ENCODE measurements around the gene SCART1.
"Not testable (repeated sequence)": the region's sequence is repeated elsewhere in the genome, so short reads cannot be mapped to it uniquely, and the experiment has no call there.

The SCART1 gene

DNA sequence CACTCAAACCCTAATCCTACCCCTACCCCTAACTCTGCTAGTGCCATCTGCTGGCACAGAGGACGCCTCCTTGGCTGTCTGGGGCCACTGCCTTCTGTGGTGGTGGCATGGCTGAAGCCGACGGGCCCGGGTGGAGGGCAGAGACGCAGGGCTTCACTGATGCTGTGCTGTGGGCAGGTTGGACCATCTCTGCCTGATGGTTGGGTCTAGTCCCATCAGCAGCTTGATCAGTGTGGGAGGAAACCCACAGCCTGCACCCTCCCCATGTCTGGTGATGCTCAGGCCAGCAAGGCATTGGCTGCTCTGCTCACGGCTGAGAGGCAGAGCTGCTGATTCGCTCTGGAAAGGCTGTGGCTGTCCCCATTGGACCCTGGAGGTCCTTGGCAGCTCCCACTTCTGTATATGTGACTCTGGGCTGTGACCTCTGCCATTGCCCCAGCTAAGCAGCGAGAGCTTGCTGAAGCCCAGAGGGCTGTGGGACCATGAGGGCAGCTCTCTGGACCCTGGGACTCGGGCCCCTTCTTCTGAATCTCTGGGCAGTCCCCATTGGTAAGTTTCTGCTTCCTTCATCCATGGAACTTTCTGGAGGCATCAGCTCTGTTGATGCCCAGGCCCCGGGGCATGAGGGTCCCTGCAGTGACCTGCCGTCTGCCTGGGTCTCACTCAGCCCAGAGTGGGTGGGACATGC is at the start of gene SCART1:
Gene SCART1, plus strand, starts transcription at position 430 of the 688 bp plus-strand sequence. Its CDS starts 53 bp downstream, at position 483.
- Histone ChIP-seq H3K36me3 (ENCODE audit: insufficient read depth, low read depth, low read length) (no peaks in the 10 kb centered on the region), H3K4me3 (ENCODE audit: low read length) (no peak within 1 kb of the TSS), H3K9me3 (ENCODE audit: insufficient read depth, low read depth, low read length) (peaks cover 82% of the 10 kb centered on the region), H3K4me1 (ENCODE audit: insufficient read depth, low read length) (no peaks in the 10 kb centered on the region), H3K9ac (ENCODE audit: low read depth, low read length) (no peak within 1 kb of the TSS), H3K27ac (ENCODE audit: low read length) (no peak within 1 kb of the TSS), H3K27me3 (ENCODE audit: insufficient read depth, low read length) (no peaks in the 10 kb centered on the region)

DNA sequence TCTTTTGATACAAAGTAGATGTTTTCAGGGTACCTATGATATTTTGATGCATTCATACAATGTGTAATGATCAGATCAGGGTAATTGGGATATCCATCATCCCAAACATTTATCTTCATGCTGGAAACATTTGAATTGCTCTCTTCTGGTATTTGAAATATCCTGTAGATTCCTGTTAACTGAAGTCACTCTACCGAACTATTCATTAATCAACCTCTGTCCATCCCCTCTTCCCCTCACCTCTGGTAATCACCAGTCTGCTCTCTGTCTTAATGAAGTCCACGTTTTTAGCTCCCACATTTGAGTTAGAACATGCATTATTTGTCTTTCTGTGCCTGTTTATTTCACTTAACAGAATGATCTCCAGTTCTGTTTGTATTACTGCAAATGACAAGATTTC is 48.5 kb upstream of the SCART1 start:
- Histone ChIP-seq H3K9ac (ENCODE audit: low read depth, low read length) (no peak overlapping the region), H3K4me1 (ENCODE audit: insufficient read depth, low read length) (no peaks in the 10 kb centered on the region), H3K9me3 (ENCODE audit: insufficient read depth, low read depth, low read length) (0 out of 2 replicates have a peak, but pooled peaks cover 3% of the 10 kb centered on the region), H3K27ac (ENCODE audit: low read length) (no peak overlapping the region), H3K36me3 (ENCODE audit: insufficient read depth, low read depth, low read length) (peaks cover 84% of the 10 kb centered on the region), H3K27me3 (ENCODE audit: insufficient read depth, low read length) (no peaks in the 10 kb centered on the region), H3K4me3 (ENCODE audit: low read length) (no peak overlapping the region)

DNA sequence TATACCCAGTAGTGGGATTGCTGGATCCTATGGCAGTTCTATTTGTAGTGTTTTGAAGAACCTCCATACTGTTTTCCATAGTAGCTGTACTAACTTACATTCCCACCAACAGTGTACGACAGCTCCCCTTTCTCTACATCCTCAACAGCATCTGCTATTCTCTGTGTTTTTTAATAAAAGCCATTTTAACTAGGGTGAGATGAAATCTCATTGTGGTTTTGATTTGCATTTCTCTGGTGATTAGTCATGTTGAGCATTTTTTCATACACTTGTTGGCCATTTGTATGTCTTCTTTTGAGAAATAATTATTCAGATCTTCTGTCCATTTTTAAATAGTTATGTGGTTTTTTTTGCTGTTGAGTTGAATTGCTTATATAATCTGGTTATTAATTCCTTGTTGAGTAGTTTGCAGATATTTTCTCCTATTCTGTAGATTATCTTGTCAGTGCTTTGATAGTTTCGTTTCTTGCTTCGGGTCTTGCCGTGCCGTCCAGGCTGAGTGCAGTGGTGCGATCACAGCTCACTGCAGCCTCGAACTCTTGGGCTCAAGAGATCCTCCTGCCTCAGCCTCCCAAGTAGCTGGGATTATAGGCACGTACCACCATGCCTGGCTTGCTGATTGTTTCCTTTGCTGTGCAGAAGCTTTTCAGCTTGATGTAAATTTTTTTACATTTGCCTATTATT is 47.8 kb upstream of the SCART1 start:
- H3K27ac ChIP-seq (ENCODE audit: low read length), result no peak overlapping the region
- no peak overlapping the region for H3K9ac ChIP-seq (ENCODE audit: low read depth, low read length)
- no peaks in the 10 kb centered on the region for H3K27me3 ChIP-seq (ENCODE audit: insufficient read depth, low read length)
- peaks cover 8% of the 10 kb centered on the region; the same call in 1 of the 2 replicates for H3K9me3 ChIP-seq (ENCODE audit: insufficient read depth, low read depth, low read length)
- no peak overlapping the region for H3K4me3 ChIP-seq (ENCODE audit: low read length)
- H3K4me1 ChIP-seq (ENCODE audit: insufficient read depth, low read length), result no peaks in the 10 kb centered on the region
- peaks cover 84% of the 10 kb centered on the region for H3K36me3 ChIP-seq (ENCODE audit: insufficient read depth, low read depth, low read length)

DNA sequence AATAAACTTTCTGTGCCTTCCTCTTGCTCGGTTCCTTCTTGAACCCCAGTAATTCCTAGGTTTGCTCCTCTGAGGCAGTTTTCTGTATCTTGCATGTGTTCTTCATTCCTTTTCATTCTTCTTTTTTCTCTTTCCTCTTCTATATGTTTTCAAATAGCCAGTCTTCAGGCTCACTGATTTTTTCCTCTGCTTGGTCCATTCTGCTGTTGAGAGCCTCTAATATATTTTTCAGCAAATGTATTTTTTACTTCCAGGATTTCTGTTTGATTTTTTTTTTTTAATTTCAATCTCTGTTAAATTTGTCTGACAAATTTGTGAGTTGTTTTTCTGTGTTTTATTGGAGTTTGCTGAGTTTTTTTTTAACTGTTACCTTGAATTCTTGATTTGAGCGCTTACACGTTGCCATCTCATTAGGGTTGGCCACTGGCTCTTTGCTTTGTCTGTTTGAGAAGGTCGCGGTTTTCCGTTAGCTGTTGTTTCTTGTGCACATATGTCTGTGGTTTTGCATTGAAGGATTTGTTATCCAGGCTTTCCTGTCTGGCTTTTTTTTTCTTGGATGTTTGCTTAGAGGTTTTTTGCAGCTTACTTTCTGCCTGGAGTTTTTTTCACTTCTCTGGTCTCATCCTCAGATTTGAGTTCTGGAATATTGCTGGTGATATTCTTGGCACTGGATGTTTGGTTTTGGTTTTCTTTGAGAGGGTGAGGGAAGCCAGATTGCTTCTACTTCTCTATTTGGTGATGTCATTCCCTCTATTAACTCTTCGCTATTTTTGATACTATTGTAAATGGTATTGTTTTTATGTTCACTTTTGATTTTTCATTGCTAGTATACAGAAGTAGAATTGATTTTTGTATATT is 42.0 kb upstream of the SCART1 start:
- H3K9me3 ChIP-seq (ENCODE audit: insufficient read depth, low read depth, low read length), result peaks cover 31% of the 10 kb centered on the region

DNA sequence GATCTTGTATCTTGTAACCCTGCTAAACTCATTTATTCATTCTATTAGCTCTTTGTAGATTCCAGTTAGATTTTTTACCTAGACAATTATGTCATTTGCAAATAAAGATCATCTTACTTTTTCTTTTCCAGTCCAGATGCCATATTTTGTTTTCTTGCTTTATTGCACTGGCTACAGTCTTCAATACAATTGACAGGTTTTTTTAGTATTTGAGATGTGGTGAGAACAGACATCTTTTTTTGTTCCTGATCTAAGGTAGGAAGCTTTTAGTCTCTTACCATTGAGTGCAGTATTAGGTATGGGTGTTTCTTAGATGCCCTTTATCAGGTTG is 41.4 kb upstream of the SCART1 start:
- peaks cover 31% of the 10 kb centered on the region for H3K9me3 ChIP-seq (ENCODE audit: insufficient read depth, low read depth, low read length)
- no peaks in the 10 kb centered on the region for H3K4me1 ChIP-seq (ENCODE audit: insufficient read depth, low read length)
- no peaks in the 10 kb centered on the region for H3K27me3 ChIP-seq (ENCODE audit: insufficient read depth, low read length)
- H3K9ac ChIP-seq (ENCODE audit: low read depth, low read length), result no peak overlapping the region
- H3K36me3 ChIP-seq (ENCODE audit: insufficient read depth, low read depth, low read length), result peaks cover 69% of the 10 kb centered on the region
- no peak overlapping the region for H3K27ac ChIP-seq (ENCODE audit: low read length)
- H3K4me3 ChIP-seq (ENCODE audit: low read length), result no peak overlapping the region

More for the DNA sequence above, 42.0 kb upstream of the SCART1 start:
- Histone ChIP-seq H3K4me1 (ENCODE audit: insufficient read depth, low read length) (no peaks in the 10 kb centered on the region), H3K9ac (ENCODE audit: low read depth, low read length) (no peak overlapping the region), H3K27me3 (ENCODE audit: insufficient read depth, low read length) (no peaks in the 10 kb centered on the region), H3K27ac (ENCODE audit: low read length) (no peak overlapping the region), H3K4me3 (ENCODE audit: low read length) (no peak overlapping the region), H3K36me3 (ENCODE audit: insufficient read depth, low read depth, low read length) (peaks cover 74% of the 10 kb centered on the region)

DNA sequence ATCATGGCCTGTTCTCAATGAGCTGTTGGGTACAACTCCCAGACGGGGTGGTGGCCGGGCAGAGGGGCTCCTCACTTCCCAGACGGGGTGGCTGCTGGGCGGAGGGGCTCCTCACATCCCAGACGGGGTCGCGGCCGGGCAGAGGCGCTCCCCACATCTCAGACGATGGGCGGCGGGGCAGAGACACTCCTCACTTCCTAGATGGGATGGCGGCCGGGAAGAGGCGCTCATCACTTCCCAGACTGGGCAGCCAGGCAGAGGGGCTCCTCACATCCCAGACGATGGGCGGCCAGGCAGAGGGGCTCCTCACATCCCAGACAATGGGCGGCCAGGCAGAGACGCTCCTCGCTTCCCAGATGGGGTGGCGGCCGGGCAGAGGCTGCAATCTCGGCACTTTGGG is 39.3 kb upstream of the SCART1 start:
- not testable (repeated sequence) for H3K4me1 ChIP-seq (ENCODE audit: insufficient read depth, low read length); H3K27ac ChIP-seq (ENCODE audit: low read length); H3K4me3 ChIP-seq (ENCODE audit: low read length); H3K27me3 ChIP-seq (ENCODE audit: insufficient read depth, low read length); H3K9ac ChIP-seq (ENCODE audit: low read depth, low read length)
- peaks cover 30% of the 10 kb centered on the region for H3K9me3 ChIP-seq (ENCODE audit: insufficient read depth, low read depth, low read length)
- peaks cover 58% of the 10 kb centered on the region for H3K36me3 ChIP-seq (ENCODE audit: insufficient read depth, low read depth, low read length)

DNA sequence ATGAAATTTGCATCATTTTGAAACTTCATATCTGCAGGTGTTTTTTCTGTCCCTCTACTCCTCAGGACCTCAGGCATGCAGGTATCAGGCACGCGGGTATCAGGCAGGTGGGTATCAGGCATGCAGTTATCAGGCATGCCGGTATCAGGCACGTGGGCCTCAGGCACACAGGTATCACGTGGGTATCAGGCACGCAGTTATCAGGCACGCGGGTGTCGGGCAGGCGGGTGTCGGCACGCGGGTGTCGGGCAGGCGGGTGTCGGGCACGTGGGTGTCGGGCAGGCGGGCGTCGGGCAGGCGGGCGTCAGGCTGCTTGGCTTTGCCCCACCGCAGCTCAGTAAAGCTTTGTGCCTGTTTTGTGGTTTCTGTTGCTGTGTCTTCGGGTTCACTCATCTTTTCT is 38.0 kb upstream of the SCART1 start:
- H3K9ac ChIP-seq (ENCODE audit: low read depth, low read length), result no peak overlapping the region
- peaks cover 49% of the 10 kb centered on the region for H3K36me3 ChIP-seq (ENCODE audit: insufficient read depth, low read depth, low read length)
- H3K9me3 ChIP-seq (ENCODE audit: insufficient read depth, low read depth, low read length), result peaks cover 25% of the 10 kb centered on the region

DNA sequence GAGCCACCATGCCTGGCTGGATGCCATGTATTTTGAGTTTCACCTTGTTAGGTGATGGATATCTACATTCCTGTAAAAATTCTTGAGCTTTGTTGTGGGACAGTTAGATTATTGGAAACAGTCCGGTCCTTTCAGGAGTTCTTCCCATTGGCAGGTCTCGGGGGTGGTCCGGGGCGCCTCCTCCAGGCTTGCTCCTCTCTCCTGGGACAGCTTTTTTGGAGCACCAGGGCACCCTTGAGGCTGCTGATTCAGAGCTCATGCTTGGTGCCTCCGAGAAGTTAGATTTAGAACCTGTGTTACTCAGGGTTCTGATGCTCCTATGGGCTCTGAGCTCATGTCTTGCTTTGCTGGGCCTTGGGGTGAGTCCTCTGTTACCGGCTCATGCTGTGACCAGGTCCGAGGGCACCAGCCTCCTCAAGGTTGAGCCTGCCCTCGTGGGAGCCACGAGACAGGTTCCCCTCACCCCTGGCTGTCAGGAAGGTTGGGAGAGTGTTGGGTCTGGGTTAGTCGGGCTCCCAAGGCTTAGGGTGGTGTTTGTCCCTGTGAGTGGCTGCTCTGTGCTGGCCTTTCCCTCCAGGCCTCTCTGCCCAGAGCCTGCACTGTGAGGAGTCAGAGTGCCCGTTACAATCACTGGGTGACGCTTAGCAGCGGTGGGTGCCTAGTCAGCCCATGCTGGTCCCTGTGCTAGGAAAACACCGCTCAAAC is 35.3 kb upstream of the SCART1 start:
- Histone ChIP-seq H3K9me3 (ENCODE audit: insufficient read depth, low read depth, low read length) (peaks cover 5% of the 10 kb centered on the region), H3K9ac (ENCODE audit: low read depth, low read length) (no peak overlapping the region), H3K27ac (ENCODE audit: low read length) (no peak overlapping the region), H3K4me3 (ENCODE audit: low read length) (no peak overlapping the region), H3K36me3 (ENCODE audit: insufficient read depth, low read depth, low read length) (peaks cover 22% of the 10 kb centered on the region), H3K27me3 (ENCODE audit: insufficient read depth, low read length) (peaks cover 14% of the 10 kb centered on the region), H3K4me1 (ENCODE audit: insufficient read depth, low read length) (no peaks in the 10 kb centered on the region)

More for the DNA sequence above, 38.0 kb upstream of the SCART1 start:
- H3K27ac ChIP-seq (ENCODE audit: low read length), result no peak overlapping the region
- H3K27me3 ChIP-seq (ENCODE audit: insufficient read depth, low read length), result no peaks in the 10 kb centered on the region
- no peaks in the 10 kb centered on the region for H3K4me1 ChIP-seq (ENCODE audit: insufficient read depth, low read length)
- H3K4me3 ChIP-seq (ENCODE audit: low read length), result no peak overlapping the region

DNA sequence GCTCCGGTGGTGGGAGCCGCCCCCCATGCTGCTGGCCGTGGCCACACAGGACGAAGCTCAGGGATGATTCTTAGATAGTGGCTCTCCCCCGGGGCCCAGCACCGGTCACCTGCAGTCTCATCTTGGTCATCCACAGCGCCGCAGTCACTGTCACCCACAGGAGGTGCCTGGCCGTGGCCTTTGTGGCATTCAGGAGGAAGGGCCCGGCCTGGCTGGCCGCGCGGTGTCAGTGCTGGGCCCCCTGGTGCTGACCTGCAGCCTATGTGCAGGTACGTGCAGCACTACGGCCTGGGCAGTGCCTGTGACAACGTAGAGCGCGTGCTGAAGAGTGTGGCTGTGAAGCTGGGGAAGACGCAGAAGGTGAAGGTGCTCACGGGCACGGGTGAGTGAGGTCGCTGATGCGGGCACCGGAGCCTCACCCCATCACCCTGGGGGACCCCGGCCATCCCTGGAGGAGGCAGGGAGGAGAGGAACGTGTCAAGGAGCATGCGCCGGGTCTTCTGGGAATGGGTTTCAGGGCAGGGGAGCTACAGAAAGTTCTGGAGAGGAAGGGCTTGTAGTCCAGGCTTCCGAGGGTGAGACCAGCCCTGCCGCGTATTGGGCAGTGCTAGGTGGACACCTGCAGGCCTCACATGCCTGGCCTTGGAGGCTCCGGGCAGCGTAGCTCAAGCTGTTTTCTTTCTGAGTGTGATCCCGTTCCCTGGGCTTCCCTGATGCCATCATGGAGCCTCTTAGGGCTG is 34.4 kb upstream of the SCART1 start:
- no peak overlapping the region for H3K9ac ChIP-seq (ENCODE audit: low read depth, low read length)
- H3K36me3 ChIP-seq (ENCODE audit: insufficient read depth, low read depth, low read length), result peaks cover 18% of the 10 kb centered on the region
- H3K4me1 ChIP-seq (ENCODE audit: insufficient read depth, low read length), result no peaks in the 10 kb centered on the region
- peaks cover 4% of the 10 kb centered on the region for H3K9me3 ChIP-seq (ENCODE audit: insufficient read depth, low read depth, low read length)
- H3K27me3 ChIP-seq (ENCODE audit: insufficient read depth, low read length), result peaks cover 14% of the 10 kb centered on the region
- no peak overlapping the region for H3K4me3 ChIP-seq (ENCODE audit: low read length)
- H3K27ac ChIP-seq (ENCODE audit: low read length), result no peak overlapping the region

DNA sequence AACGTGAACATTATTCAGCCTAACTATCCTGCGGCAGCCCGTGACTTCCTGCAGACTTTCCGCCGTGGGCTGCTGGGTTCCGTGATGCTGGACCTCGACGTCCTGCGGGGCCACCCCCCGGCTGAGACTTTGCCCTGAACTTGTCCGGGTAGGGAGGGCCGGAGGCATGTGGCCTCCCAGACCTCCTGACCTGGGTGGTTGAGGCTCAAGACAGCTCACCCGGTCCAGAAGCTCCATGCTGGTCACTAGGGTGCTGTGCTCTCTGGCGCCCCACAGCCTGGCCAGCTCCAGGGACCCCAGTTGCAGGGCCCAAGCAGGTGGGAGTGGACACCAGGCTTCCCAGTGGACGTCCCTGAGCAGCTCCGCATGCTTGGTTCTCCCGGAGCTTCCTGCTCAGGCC is 33.7 kb upstream of the SCART1 start:
- peaks cover 16% of the 10 kb centered on the region for H3K36me3 ChIP-seq (ENCODE audit: insufficient read depth, low read depth, low read length)
- H3K9me3 ChIP-seq (ENCODE audit: insufficient read depth, low read depth, low read length), result peaks cover 4% of the 10 kb centered on the region
- no peaks in the 10 kb centered on the region for H3K4me1 ChIP-seq (ENCODE audit: insufficient read depth, low read length)
- H3K9ac ChIP-seq (ENCODE audit: low read depth, low read length), result no peak overlapping the region
- no peak overlapping the region for H3K4me3 ChIP-seq (ENCODE audit: low read length)
- peaks cover 14% of the 10 kb centered on the region for H3K27me3 ChIP-seq (ENCODE audit: insufficient read depth, low read length)
- H3K27ac ChIP-seq (ENCODE audit: low read length), result no peak overlapping the region

DNA sequence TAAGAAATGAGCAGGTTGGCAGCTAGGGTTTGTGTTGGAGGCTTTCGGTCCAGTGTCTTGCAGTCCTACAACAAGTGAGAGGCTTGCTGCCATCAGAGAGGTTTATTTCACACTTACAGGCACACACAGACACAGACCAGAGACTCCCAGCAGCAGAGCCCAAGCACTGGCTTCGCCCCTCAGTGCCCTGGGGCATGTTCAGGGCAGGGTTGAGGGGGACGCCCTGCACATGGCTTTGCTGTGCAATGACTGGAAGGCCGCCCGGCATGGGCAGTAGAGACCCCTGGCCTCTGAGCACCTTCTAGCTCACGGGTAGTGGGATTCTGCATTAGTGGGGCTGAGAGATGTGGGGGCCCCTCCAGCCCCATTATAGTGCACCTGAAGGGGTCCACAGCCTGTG is 33.2 kb upstream of the SCART1 start:
- peaks cover 17% of the 10 kb centered on the region for H3K27me3 ChIP-seq (ENCODE audit: insufficient read depth, low read length)
- no peaks in the 10 kb centered on the region for H3K4me1 ChIP-seq (ENCODE audit: insufficient read depth, low read length)
- H3K4me3 ChIP-seq (ENCODE audit: low read length), result no peak overlapping the region
- no peaks in the 10 kb centered on the region; the same call in 1 of the 2 replicates for H3K9me3 ChIP-seq (ENCODE audit: insufficient read depth, low read depth, low read length)
- H3K36me3 ChIP-seq (ENCODE audit: insufficient read depth, low read depth, low read length), result peaks cover 11% of the 10 kb centered on the region
- no peak overlapping the region for H3K27ac ChIP-seq (ENCODE audit: low read length)
- H3K9ac ChIP-seq (ENCODE audit: low read depth, low read length), result no peak overlapping the region
